GM12878 (cell line): ENCODE data around the gene EVI5L. TPM values are rescaled to one million over a fixed set of nuclear protein-coding genes. Genes with fewer than 3 reads are reported as not detected.
A peak's percentile ranks its signal among the peaks of the same experiment; 100 is the strongest.

Experiments used
- ATAC-seq: fragments of 200-7000 bp; cut with Tn5 transposase; 3 replicates; pipeline ENCODE4 v1.9.1; 2020; ENCODE audit warnings: mild to moderate bottlenecking, moderate library complexity
- BruUV-seq: library from RNA; stranded (reverse); fragments of 400-500 nt; replicated peaks from 2 replicates; lab custom pipeline; 2021; lab: Mats Ljungman, UMichigan
- CTCF ChIA-PET: fragments of 300-600 bp; sonication (Branson Sonifier 250); formaldehyde crosslinking; extraction: SDS; loops from one replicate; lab custom pipeline; 2021; ENCODE audit warnings: inconsistent platforms; lab: Yijun Ruan, JAX
- POLR2A ChIA-PET: fragments of 350-600 bp; formaldehyde crosslinking; extraction: SDS; loops from one replicate; lab custom pipeline; 2021; ENCODE audit warnings: inconsistent platforms; lab: Charles Lee
- RAD21 ChIA-PET: fragments of 300-600 bp; sonication (Branson Sonifier 250); formaldehyde crosslinking; loops from one replicate; lab custom pipeline; 2023; ENCODE audit warnings: antibody characterized with exemption; ENCODE audit not compliant: unreplicated experiment; lab: Charles Lee
- SMC1A ChIA-PET: fragments of 300-600 bp; sonication (Branson Sonifier 250); formaldehyde crosslinking; loops from one replicate; lab custom pipeline; 2023; ENCODE audit not compliant: unreplicated experiment, uncharacterized antibody; lab: Charles Lee
- DNase-seq: peaks from one replicate; pipeline ENCODE4 v3.0.0-alpha.2; 2011; ENCODE audit warnings: low read depth, low spot score
- FAIRE-seq: peaks from 3 replicates; lab custom pipeline; 2011; peaks lifted over from hg19 to GRCh38; lab: Jason Lieb, UNC
- H2AFZ ChIP-seq: 2 replicates; pipeline ENCODE4 v1.6.0; 2011; ENCODE audit warnings: low read depth, low read length, control low read depth; ENCODE audit not compliant: control insufficient read depth
- H3K27ac ChIP-seq: 2 replicates; pipeline ENCODE4 v1.5.1; 2011; ENCODE audit warnings: control low read depth; ENCODE audit not compliant: control insufficient read depth, insufficient read depth
- H3K27me3 ChIP-seq, 2 experiments: replicated peaks in 1 of 2; 2 replicates each; pipeline versions ENCODE4 v1.6.0 to v1.6.1; 2011; ENCODE audit warnings: low read length in 1 of 2; ENCODE audit not compliant: control insufficient read depth in 2 of 2, insufficient read depth in 2 of 2
- H3K36me3 ChIP-seq, 2 experiments: 2 replicates each; pipeline ENCODE4 v1.5.1; 2011; ENCODE audit warnings: low read length in 1 of 2; ENCODE audit not compliant: control insufficient read depth in 2 of 2, insufficient read depth in 2 of 2
- H3K4me1 ChIP-seq: 2 replicates; pipeline ENCODE4 v1.6.1; 2011; ENCODE audit warnings: mild to moderate bottlenecking, low read length, moderate library complexity, mixed read lengths; ENCODE audit not compliant: control insufficient read depth, insufficient read depth
- H3K4me2 ChIP-seq: 2 replicates; pipeline ENCODE4 v1.6.0; 2011; ENCODE audit warnings: control low read depth; ENCODE audit not compliant: control insufficient read depth, insufficient read depth
- H3K4me3 ChIP-seq: fragments of 200-600 bp; sonication (generic); 2 replicates; pipeline ENCODE4 v1.5.1; 2016
- H3K79me2 ChIP-seq: 2 replicates; pipeline ENCODE4 v1.6.0; 2011; ENCODE audit warnings: low read length; ENCODE audit not compliant: control insufficient read depth, insufficient read depth
- H3K9ac ChIP-seq: 2 replicates; pipeline ENCODE4 v1.8.0; 2011; ENCODE audit warnings: low read length, control low read depth, mixed read lengths; ENCODE audit not compliant: control insufficient read depth, insufficient read depth
- H3K9me3 ChIP-seq: replicated peaks from 3 replicates; pipeline ENCODE4 v1.5.1; 2011; ENCODE audit warnings: mild to moderate bottlenecking, low read length; ENCODE audit not compliant: control insufficient read depth, insufficient read depth
- H4K20me1 ChIP-seq: 2 replicates; pipeline ENCODE4 v1.6.0; 2011; ENCODE audit not compliant: control insufficient read depth, insufficient read depth
- FOXM1 ChIP-seq: IDR thresholded peaks from 2 replicates; pipeline ENCODE4 v1.6.1; 2012; ENCODE audit warnings: low read depth, mild to moderate bottlenecking, inconsistent platforms, low read length, moderate library complexity
- GATAD2B ChIP-seq: fragments of 450-650 bp; conservative IDR thresholded peaks from 2 replicates; pipeline ENCODE4 v1.6.1; 2017; ENCODE audit warnings: low read depth, mild to moderate bottlenecking, moderate library complexity
- MEF2B ChIP-seq: fragments of 450-650 bp; IDR thresholded peaks from 2 replicates; pipeline ENCODE4 v1.6.1; 2018; ENCODE audit warnings: mild to moderate bottlenecking, moderate library complexity; ENCODE audit not compliant: partially characterized antibody, poor library complexity, severe bottlenecking
- MYB ChIP-seq: fragments of 150-350 bp; IDR thresholded peaks from 2 replicates; pipeline ENCODE4 v1.6.1; 2014; ENCODE audit warnings: mild to moderate bottlenecking, low read depth, low read length, borderline replicate concordance
- NR2C2 ChIP-seq: IDR thresholded peaks from 2 replicates; pipeline ENCODE4 v1.6.1; 2011; ENCODE audit warnings: borderline replicate concordance, low read depth; ENCODE audit not compliant: control insufficient read depth, insufficient read length
- NR2F1 ChIP-seq: fragments of 450-650 bp; conservative IDR thresholded peaks from 2 replicates; pipeline ENCODE4 v1.6.1; 2017; ENCODE audit warnings: mild to moderate bottlenecking
- NRF1 ChIP-seq: conservative IDR thresholded peaks from 2 replicates; pipeline ENCODE4 v1.6.1; 2011; ENCODE audit warnings: mild to moderate bottlenecking, low read depth, low read length, improper control_type of control experiment
- POU2F2 ChIP-seq: IDR thresholded peaks from 3 replicates; pipeline ENCODE4 v1.6.1; 2011; ENCODE audit warnings: low read depth, mild to moderate bottlenecking, low read length, borderline replicate concordance
- RELA ChIP-seq: fragments of 450-650 bp; IDR thresholded peaks from 2 replicates; pipeline ENCODE4 v1.8.0; 2014; ENCODE audit warnings: borderline replicate concordance; ENCODE audit not compliant: partially characterized antibody
- RELB ChIP-seq: fragments of 450-650 bp; IDR thresholded peaks from 2 replicates; pipeline ENCODE4 v1.6.1; 2017; ENCODE audit warnings: low read depth, mild to moderate bottlenecking, moderate library complexity
- SMAD1 ChIP-seq: fragments of 450-650 bp; IDR thresholded peaks from 2 replicates; pipeline ENCODE4 v1.6.1; 2018; ENCODE audit warnings: mild to moderate bottlenecking, low read depth; ENCODE audit not compliant: partially characterized antibody
- WGBS: methylation state at CpG from one replicate; pipeline ENCODE4 v1.1.6; 2016; ENCODE audit warnings: low lambda C conversion rate; ENCODE audit not compliant: insufficient replicate concordance, insufficient coverage; ENCODE audit errors: missing lambda C conversion rate; 5-methylcytosine and 5-hydroxymethylcytosine counted together
- in situ Hi-C: fragments of 300-500 bp; cut with MboI; formaldehyde crosslinking; loops from 9 replicates; pipeline ENCODE4 v1.14.3; 2018; ENCODE audit warnings: mixed read lengths
- intact Hi-C: fragments of 100-400 bp; cut with micrococcal nuclease; formaldehyde crosslinking; loops from one replicate; pipeline ENCODE4 v1.14.2; 2022; ENCODE audit not compliant: unreplicated experiment
- polyA plus RNA-seq, 11 experiments: library from polyadenylated mRNA; depleted of rRNA in 4 of 11; unstranded in 6 of 11; stranded (reverse) in 5 of 11; fragments of >200 nt; fragmentation: Nextera tagmentation in 4 of 11; fragmentation: Illumina TruSeq in 1 of 11; extraction: Ambion mirVana in 4 of 11; extraction: Trizol in 1 of 11; gene quantifications; 1 replicate in 1 of 11; 2 replicates in 10 of 11; pipeline versions ENCODE4 v1.2.1 to v1.2.3, GENCODE V29; 2011 to 2016; ENCODE audit warnings: inconsistent platforms in 2 of 11, missing spikeins in 2 of 11, low read depth in 1 of 11
- total RNA-seq, 4 experiments: library from RNA; depleted of rRNA in 3 of 4; stranded (reverse); fragments of >200 nt in 3 of 4; fragmentation: Illumina TruSeq in 1 of 4; extraction: Trizol in 1 of 4; gene quantifications; 2 replicates each; pipeline versions ENCODE4 v1.2.1 to v1.2.3, GENCODE V29; 2013 to 2021

Gene EVI5L
- total and polyA plus RNA-seq, 10 of the 15 experiments (the other 5 are each of a cell fraction or from before 2014, with no cell fraction given), result 0.23 to 13.8 (median 5.0) TPM

GRCh38 chr19:7902796-7903243 lies 72.8 kb downstream of the EVI5L start:
- CTCF ChIA-PET, result interaction anchor here (1.2 to 3.3 kb wide), 7 partner anchors 11 to 254 kb away, joined by 4 to 13 read pairs (median 5); partner anchors contain the start of genes SNAPC2, TIMM44 and TRAPPC5
- intact Hi-C loops, result loop anchor here (2.0 to 10.0 kb wide), 2 partner anchors 34 to 218 kb away; partner anchors contain the start of gene TRAPPC5
- peak overlapping the region; percentile 62 for H3K4me3 ChIP-seq
- 2% methylated on average over 20 of the region's 20 CpGs for WGBS
- SMC1A ChIA-PET, result interaction anchor here (1.2 kb wide), 1 partner anchor 18 kb away, joined by 13 read pairs; the partner anchor contains the start of gene SNAPC2
- BruUV-seq, result TSS peak; percentile 94
- in situ Hi-C loops, result no loop called here
- peaks cover 9% of the 10 kb centered on the region; the same call in 1 of the 2 replicates for H4K20me1 ChIP-seq
- peak overlapping the region; percentile 88 for H3K9ac ChIP-seq
- no peak for ATAC-seq
- RAD21 ChIA-PET, result interaction anchor here (0.7 to 1.6 kb wide), 6 partner anchors 18 to 335 kb away, joined by 3 to 17 read pairs (median 4); partner anchors contain the start of genes SNAPC2 and TIMM44
- H3K36me3 ChIP-seq, result 0 out of 4 replicates have a peak, but pooled peaks cover 0 to 2% of the 10 kb centered on the region in 2 experiments
- peak overlapping the region; percentile 98 for H2AFZ ChIP-seq
- no peak for DNase-seq
- peak overlapping the region; percentile 99 for H3K4me2 ChIP-seq
- H3K9me3 ChIP-seq, result no peaks in the 10 kb centered on the region
- POLR2A ChIA-PET, result interaction anchor here (0.6 to 1.6 kb wide), 5 partner anchors 18 to 265 kb away, joined by 3 to 27 read pairs (median 4); partner anchors contain the start of gene SNAPC2
- H3K79me2 ChIP-seq, result peaks cover 36% of the 10 kb centered on the region
- peaks cover 14% of the 10 kb centered on the region for H3K4me1 ChIP-seq
- no peaks in the 10 kb centered on the region for H3K27me3 ChIP-seq
- H3K27ac ChIP-seq, result peak overlapping the region; percentile 79
- TF ChIP-seq POU2F2 (no peak), NR2F1 (peak; percentile 14; the same call in 1 of the 2 replicates)
- FAIRE-seq, result no peak

- peaks cover 36% of the 10 kb centered on the region for H3K79me2 ChIP-seq
- ChIA-PET CTCF (interaction anchor here (0.7 to 3.3 kb wide), 8 partner anchors 12 to 335 kb away, joined by 4 to 13 read pairs (median 6); partner anchors contain the start of genes SNAPC2, TIMM44 and TRAPPC5), RAD21 (interaction anchor here (0.6 to 1.6 kb wide), 8 partner anchors 17 to 335 kb away, joined by 3 to 17 read pairs (median 4); partner anchors contain the start of genes SNAPC2 and TIMM44), SMC1A (interaction anchor here (1.2 kb wide), 1 partner anchor 17 kb away, joined by 13 read pairs; the partner anchor contains the start of gene SNAPC2), POLR2A (interaction anchor here (0.6 to 1.6 kb wide), 7 partner anchors 17 to 1512 kb away, joined by 3 to 27 read pairs (median 5); partner anchors contain the start of gene SNAPC2)
- peak within 1 kb of the TSS; percentile 93 for H3K9ac ChIP-seq
- DNase-seq, result peak; percentile 99
- no TSS peak for BruUV-seq
- 0 out of 4 replicates have a peak, but pooled peaks cover 0 to 2% of the 10 kb centered on the region in 2 experiments for H3K36me3 ChIP-seq
- H3K4me2 ChIP-seq, result peak within 1 kb of the TSS; percentile 99
- no peaks in the 10 kb centered on the region for H3K27me3 ChIP-seq
- ATAC-seq, result peak; percentile 89
- H4K20me1 ChIP-seq, result peaks cover 9% of the 10 kb centered on the region; the same call in 1 of the 2 replicates
- peak within 1 kb of the TSS; percentile 95 for H3K4me3 ChIP-seq
- FAIRE-seq, result peak; percentile 100
- peaks cover 14% of the 10 kb centered on the region for H3K4me1 ChIP-seq
- H3K9me3 ChIP-seq, result no peaks in the 10 kb centered on the region
- peak within 1 kb of the TSS; percentile 98 for H2AFZ ChIP-seq
- H3K27ac ChIP-seq, result peak within 1 kb of the TSS; percentile 81
- intact Hi-C loops, result loop anchor here (2.0 to 10.0 kb wide), 2 partner anchors 35 to 219 kb away; partner anchors contain the start of gene TRAPPC5
- in situ Hi-C loops, result no loop called here
- WGBS, result 2% methylated on average over 79 of the region's 89 CpGs
- TF ChIP-seq RELB, result peak; percentile 23; the same call in 1 of the 2 replicates
- TF ChIP-seq MYB, result peak; percentile 25; the same call in 1 of the 2 replicates
- no peak for TF ChIP-seq NR2C2
- TF ChIP-seq FOXM1, result no peak
- TF ChIP-seq POU2F2, result 0 out of 3 replicates have a peak, but pooled peaks have one; percentile 23
- TF ChIP-seq SMAD1, result peak; percentile 64
- peak; percentile 87 for TF ChIP-seq NRF1
- no peak; the same call in 1 of the 2 replicates for TF ChIP-seq GATAD2B
- peak; percentile 61 for TF ChIP-seq RELA
- peak; percentile 89 for TF ChIP-seq MEF2B
These were observed 73.4 kb downstream of the EVI5L start, which contains the start of gene MAP2K7 for GRCh38 chr19:7903244-7904073. Gene MAP2K7 (plus strand): TSS chr19:7903877. CDS start chr19:7903945, 68 bp downstream.
